ENCODE results near the gene MPC1.
"Not testable (repeated sequence)": the region's sequence is repeated elsewhere in the genome, so short reads cannot be mapped to it uniquely, and the experiment has no call there.

Gene MPC1

DNA sequence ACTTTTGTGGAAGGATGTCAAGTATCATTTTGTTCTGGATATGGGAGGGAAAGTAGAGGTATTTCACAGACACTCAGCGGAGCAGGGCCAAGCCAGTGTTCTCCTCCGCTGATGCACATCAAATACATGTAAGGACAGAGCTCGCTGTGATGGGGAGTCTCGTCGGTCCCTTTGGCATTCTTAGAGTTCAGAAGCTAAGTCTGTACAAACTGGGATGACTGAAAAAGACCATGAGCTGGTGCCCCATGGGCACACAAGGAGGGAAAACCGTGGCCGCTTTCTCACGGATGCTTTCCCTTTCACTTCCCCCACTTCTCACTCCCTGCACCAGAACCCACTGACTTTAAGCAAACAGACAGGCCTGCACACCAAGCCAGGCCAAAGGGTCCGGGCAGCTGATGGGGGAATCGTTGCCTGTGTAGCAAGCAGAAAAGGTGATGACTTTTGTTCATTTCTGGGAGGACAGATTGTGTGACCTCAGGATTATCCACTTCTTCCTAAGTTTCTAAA lies 27.7 kb upstream of the MPC1 start:
- ChIA-PET CTCF (interaction anchor here (0.8 to 3.8 kb wide), 5 partner anchors 9 to 97 kb away, joined by 3 to 26 read pairs (median 3); no protein-coding TSS in a partner anchor), POLR2A (no interaction called here)
- TF ChIP-seq, protein P1, sequence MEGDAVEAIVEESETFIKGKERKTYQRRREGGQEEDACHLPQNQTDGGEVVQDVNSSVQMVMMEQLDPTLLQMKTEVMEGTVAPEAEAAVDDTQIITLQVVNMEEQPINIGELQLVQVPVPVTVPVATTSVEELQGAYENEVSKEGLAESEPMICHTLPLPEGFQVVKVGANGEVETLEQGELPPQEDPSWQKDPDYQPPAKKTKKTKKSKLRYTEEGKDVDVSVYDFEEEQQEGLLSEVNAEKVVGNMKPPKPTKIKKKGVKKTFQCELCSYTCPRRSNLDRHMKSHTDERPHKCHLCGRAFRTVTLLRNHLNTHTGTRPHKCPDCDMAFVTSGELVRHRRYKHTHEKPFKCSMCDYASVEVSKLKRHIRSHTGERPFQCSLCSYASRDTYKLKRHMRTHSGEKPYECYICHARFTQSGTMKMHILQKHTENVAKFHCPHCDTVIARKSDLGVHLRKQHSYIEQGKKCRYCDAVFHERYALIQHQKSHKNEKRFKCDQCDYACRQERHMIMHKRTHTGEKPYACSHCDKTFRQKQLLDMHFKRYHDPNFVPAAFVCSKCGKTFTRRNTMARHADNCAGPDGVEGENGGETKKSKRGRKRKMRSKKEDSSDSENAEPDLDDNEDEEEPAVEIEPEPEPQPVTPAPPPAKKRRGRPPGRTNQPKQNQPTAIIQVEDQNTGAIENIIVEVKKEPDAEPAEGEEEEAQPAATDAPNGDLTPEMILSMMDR (IDR thresholded peaks at IDR 0.05; ENCODE audit: control extremely low read depth, extremely low read depth, low read depth, missing control alignments), result no peak
- DNase-seq (ENCODE audit: extremely low spot score), result no peak

GRCh38 chr6:166408936-166409755 lies 26.4 kb upstream of the MPC1 start:
- ChIA-PET POLR2A (no interaction called here), CTCF (interaction anchor here (0.9 to 3.8 kb wide), 3 partner anchors 8 to 96 kb away, joined by 3 to 26 read pairs (median 3); no protein-coding TSS in a partner anchor)
- TF ChIP-seq, protein P1 (IDR thresholded peaks at IDR 0.05; ENCODE audit: control extremely low read depth, extremely low read depth, low read depth, missing control alignments), result no peak
- DNase-seq (ENCODE audit: extremely low spot score), result no peak

DNA sequence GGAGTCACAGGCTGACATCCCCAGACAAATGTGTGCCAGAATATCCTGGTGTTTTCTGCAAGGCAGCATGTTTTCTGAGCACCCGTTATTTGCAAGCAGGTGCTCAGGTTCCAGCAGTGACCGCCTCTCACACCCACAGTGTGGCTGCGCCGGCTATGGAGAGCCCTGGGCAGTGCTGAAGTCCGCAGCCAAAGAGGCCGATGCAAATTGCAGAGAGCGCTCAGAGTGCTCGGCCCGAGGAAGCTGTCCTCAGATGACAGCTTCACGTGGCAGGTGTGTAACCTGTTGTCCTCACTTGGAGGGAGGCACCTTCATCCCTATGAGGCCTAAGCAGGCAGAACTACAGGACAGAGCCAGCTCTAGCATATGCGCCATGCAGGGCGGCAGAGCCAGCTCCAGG lies 23.5 kb upstream of the MPC1 start:
- TF ChIP-seq, protein P1 (IDR thresholded peaks at IDR 0.05; ENCODE audit: control extremely low read depth, extremely low read depth, low read depth, missing control alignments), result no peak
- POLR2A ChIA-PET, result no interaction called here

DNA sequence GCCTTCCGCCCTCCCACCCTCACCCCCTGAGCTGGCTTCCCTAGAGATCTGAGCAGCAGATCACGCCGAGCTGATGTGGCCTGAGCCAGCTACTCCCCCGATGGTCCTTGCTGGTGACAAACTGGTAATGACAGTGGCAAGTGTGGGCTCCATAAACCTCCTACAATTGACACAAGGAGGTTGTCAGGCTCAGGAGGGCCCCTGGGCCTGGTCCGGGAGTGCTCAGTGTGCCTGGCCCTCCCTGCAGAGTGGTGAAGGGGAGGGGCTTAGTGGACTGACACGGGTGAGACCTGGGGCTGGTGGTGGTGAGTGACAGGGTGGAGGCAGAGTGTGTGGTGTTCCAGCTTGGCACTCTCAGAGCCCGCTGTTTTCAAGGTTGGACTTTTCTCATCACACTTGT lies 22.6 kb upstream of the MPC1 start:
- CTCF ChIA-PET, result interaction anchor here (1.4 to 8.4 kb wide), 3 partner anchors 13 to 129 kb away, joined by 4 to 113 read pairs (median 16); partner anchors contain the start of gene PRR18
- TF ChIP-seq, protein P1 (IDR thresholded peaks at IDR 0.05; ENCODE audit: control extremely low read depth, extremely low read depth, low read depth, missing control alignments), result no peak
- DNase-seq (ENCODE audit: extremely low spot score), result no peak
- POLR2A ChIA-PET, result no interaction called here

More for the DNA sequence above, 23.5 kb upstream of the MPC1 start:
- DNase-seq (ENCODE audit: extremely low spot score), result no peak
- CTCF ChIA-PET, result no interaction called here

- no peak for DNase-seq (ENCODE audit: extremely low spot score)
- ChIA-PET CTCF (interaction anchor here (1.0 to 8.4 kb wide), 4 partner anchors 28 to 131 kb away, joined by 4 to 113 read pairs (median 12); partner anchors contain the start of gene PRR18), POLR2A (no interaction called here)
- TF ChIP-seq, protein P1 (IDR thresholded peaks at IDR 0.05; ENCODE audit: control extremely low read depth, extremely low read depth, low read depth, missing control alignments), result no peak
Observed at GRCh38 chr6:166402582-166403277, 20.0 kb upstream of the MPC1 start.

GRCh38 chr6:166400649-166401250 lies 18.0 kb upstream of the MPC1 start:
- peak; percentile 77 for DNase-seq (ENCODE audit: extremely low spot score)
- TF ChIP-seq, protein P1 (IDR thresholded peaks at IDR 0.05; ENCODE audit: control extremely low read depth, extremely low read depth, low read depth, missing control alignments), result peak; percentile 71
- CTCF ChIA-PET, result interaction anchor here (0.6 to 8.4 kb wide), 37 partner anchors 10 to 516 kb away, joined by 3 to 113 read pairs (median 5); partner anchors contain the start of genes PRR18 and RAMACL
- POLR2A ChIA-PET, result not testable (repeated sequence)
